RWPE1 (cell line): Measurements from ENCODE around the gene ACTN3.

ENCODE experiments used
- CTCF ChIA-PET: fragments of 350-600 bp; sonication (Branson Sonifier 250); formaldehyde crosslinking; extraction: SDS; loops from one replicate; lab custom pipeline; 2021; lab: Yijun Ruan, JAX
- POLR2A ChIA-PET: fragments of 400-600 bp; formaldehyde crosslinking; extraction: SDS; loops from one replicate; lab custom pipeline; 2020; ENCODE audit warnings: antibody characterized with exemption; ENCODE audit not compliant: low non-redundant PET; lab: Yijun Ruan, JAX
- DNase-seq: peaks from one replicate; pipeline ENCODE4 v3.0.0; 2012; ENCODE audit warnings: low spot score
- H3K27ac ChIP-seq: fragments of 450-650 bp; 2 replicates; pipeline ENCODE4 v1.5.1; 2017
- TF ChIP-seq, protein P1 (sequence below): fragments of 450-650 bp; conservative IDR thresholded peaks from 2 replicates; pipeline ENCODE4 v1.5.1; 2017; ENCODE audit warnings: low read depth, mild to moderate bottlenecking

ACTN3 gene

DNA sequence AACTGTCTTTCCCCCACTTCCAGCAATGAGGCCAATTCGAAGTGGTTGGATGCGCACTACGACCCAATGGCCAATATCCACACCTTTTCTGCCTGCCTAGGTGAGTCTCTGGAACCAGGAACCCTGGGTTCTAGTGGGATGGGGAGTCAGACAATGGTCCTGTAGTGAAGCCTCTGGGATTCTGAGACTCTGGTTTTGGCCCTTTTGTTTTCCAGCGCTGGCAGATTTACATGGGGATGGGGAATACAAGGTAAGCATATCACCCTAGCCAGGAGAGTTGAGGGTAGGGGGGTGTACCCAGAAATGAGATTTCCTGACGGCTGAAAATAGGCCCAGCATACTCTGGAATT, 35.7 kb upstream of the ACTN3 start:
- POLR2A ChIA-PET, result interaction anchor here (0.8 kb wide), 1 partner anchor 60 kb away, joined by 3 read pairs; no protein-coding TSS in a partner anchor
- peak overlapping the region; percentile 60 for H3K27ac ChIP-seq
- TF ChIP-seq, protein P1, sequence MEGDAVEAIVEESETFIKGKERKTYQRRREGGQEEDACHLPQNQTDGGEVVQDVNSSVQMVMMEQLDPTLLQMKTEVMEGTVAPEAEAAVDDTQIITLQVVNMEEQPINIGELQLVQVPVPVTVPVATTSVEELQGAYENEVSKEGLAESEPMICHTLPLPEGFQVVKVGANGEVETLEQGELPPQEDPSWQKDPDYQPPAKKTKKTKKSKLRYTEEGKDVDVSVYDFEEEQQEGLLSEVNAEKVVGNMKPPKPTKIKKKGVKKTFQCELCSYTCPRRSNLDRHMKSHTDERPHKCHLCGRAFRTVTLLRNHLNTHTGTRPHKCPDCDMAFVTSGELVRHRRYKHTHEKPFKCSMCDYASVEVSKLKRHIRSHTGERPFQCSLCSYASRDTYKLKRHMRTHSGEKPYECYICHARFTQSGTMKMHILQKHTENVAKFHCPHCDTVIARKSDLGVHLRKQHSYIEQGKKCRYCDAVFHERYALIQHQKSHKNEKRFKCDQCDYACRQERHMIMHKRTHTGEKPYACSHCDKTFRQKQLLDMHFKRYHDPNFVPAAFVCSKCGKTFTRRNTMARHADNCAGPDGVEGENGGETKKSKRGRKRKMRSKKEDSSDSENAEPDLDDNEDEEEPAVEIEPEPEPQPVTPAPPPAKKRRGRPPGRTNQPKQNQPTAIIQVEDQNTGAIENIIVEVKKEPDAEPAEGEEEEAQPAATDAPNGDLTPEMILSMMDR, result no peak
- CTCF ChIA-PET, result interaction anchor here (0.5 kb wide), 1 partner anchor 34 kb away, joined by 3 read pairs; no protein-coding TSS in a partner anchor
- no peak for DNase-seq

DNA sequence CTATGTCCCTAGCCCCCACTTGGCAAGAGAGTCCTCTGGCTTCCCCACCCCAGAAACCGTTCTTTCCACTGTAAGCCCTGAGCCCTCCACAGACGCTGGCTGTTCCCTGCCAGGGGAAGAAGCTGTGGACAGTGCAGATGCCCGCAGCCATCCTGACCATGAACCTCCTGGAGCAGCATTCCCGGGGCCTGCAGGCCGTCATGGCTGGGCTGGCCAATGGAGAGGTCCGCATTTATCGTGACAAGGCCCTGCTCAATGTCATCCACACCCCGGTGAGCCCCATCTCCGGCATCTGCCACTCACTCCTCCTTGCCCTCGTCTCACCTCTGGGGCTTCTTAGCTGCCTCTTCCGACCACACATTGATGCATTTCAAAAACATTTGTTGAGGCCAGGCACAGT, 23.1 kb upstream of the ACTN3 start:
- DNase-seq, result no peak
- TF ChIP-seq, protein P1, result no peak
- ChIA-PET CTCF (interaction anchor here (0.6 kb wide), 1 partner anchor 57 kb away, joined by 5 read pairs; no protein-coding TSS in a partner anchor), POLR2A (no interaction called here)
- no peak overlapping the region for H3K27ac ChIP-seq

DNA sequence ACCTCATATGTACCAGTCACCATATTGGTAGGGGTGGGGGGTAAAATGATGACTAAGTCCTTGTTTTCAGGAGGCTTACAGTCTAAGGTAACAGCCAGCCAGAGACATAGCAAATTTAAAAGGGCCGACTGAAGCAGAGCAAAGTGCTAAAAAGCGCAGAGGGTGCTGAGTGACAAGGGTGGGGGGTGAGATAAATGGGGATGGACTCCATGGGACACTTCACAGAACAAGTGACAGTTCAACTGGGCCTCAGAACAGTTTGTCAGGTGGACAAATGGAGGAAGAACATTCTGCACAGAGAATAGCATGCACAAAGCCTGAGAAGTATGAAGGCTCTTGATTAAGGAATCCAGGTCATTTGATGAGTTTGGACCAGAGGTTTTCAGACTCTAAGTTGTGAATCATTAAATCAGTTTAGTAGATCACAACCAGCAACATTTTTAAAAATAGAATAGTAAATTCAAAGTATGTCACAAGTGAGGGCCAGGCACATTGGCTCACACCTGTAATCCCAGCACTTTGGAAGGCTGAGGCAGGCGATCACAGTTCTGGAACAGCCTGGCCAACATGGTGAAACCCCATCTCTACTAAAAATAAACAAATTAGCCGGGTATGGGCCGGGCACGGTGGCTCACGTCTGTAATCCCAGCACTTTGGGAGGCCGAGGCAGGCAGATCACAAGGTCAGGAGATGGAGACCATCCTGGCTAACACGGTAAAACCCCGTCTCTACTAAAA, 22.2 kb upstream of the ACTN3 start:
- POLR2A ChIA-PET, result no interaction called here
- DNase-seq, result no peak
- CTCF ChIA-PET, result interaction anchor here (0.6 kb wide), 2 partner anchors 57 to 116 kb away, joined by 3 to 5 read pairs; no protein-coding TSS in a partner anchor
- H3K27ac ChIP-seq, result no peak overlapping the region
- TF ChIP-seq, protein P1, result no peak

DNA sequence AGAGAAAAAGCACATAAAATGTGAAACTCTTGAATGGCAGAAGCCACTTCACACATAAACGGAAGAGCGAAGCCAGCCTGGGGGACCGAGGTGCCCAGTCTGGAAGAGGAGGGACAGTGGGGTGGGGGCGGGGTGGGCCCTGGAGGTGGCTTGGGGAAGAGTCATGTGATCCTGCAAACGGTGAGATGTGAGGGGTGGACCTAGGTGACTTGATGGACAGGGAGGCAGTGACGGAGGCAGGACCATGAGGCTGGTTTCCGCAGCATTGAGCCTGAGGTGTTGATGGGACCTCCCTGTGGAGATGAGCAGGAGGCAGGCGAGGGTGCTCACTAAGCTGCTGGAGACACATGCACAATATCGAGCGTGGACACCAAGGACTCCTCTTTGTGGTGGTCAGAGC, 17.6 kb upstream of the ACTN3 start:
- ChIA-PET POLR2A (no interaction called here), CTCF (no interaction called here)
- TF ChIP-seq, protein P1, result no peak
- no peak overlapping the region for H3K27ac ChIP-seq
- DNase-seq, result no peak

DNA sequence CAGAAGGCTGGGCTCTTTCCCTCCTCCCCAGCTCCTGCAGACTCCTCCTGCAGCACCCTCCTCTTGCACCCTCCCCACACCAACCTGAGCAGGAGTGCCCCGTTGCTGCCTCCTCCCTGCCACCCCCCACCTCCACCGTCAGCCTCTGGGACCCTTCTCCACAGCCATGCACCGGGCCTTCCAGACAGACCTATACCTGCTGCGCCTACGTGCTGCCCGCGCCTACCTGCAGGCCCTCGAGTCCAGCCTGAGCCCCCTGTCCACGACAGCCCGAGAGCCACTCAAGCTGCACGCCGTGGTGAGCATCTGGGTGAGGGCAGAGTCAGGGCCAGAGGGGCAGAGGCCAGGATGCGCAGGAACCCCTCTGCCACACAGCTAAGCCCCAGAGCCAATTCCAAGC, 17.0 kb upstream of the ACTN3 start:
- ChIA-PET CTCF (no interaction called here), POLR2A (no interaction called here)
- 0 out of 2 replicates have a peak overlapping the region, but pooled peaks have one; percentile 7 for H3K27ac ChIP-seq
- TF ChIP-seq, protein P1, result no peak
- DNase-seq, result no peak

DNA sequence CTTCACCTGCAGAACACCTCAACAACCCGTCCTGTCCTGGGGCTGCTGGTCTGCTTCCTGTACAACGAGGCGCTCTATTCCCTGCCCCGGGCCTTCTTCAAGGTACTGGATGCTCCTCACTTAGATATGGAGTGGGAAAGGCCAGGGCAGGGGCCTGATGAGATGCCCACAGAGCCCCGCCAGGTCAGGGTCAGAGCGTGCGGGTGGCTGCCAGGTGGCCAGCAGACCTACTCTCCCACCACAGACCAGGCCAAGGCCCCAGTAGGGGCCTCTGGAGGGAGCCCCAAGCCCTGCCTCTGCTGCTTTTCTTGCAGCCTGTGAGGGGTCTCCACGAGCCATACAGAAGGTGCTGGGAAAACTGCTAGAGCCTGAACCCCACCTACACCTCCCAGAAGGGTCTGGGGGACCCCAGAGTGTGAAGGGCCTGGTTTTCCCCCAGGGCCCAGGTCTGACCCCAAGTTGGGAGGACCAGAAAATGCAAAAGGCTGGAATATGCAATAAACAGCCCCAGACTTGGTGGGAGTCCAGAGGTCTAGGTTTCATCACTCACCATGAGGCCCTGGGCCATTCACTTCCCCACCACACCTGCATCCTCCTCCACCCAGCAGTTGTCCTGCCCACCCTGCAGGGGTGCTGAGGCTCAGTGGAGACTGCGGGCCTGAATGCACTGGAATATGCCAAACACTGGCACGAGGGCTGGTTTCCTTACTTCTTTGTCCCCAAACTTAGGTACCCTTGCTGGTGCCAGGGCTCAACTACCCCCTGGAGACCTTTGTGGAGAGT, 15.6 kb upstream of the ACTN3 start:
- ChIA-PET POLR2A (no interaction called here), CTCF (no interaction called here)
- no peak overlapping the region for H3K27ac ChIP-seq
- no peak for DNase-seq
- TF ChIP-seq, protein P1, result no peak
